Spleen (tissue), 7 donors: ENCODE data around the gene APOL4.

Source experiments
- POLR2AphosphoS5 ChIP-seq, 3 donors: sonication (generic); formaldehyde crosslinking; IDR thresholded peaks; one replicate each; pipeline ENCODE4 v1.5.1; 2017; ENCODE audit warnings: antibody characterized with exemption in 3 of 3
- TF ChIP-seq, protein P1 (sequence below), 11 experiments: fragments of 200-600 bp in 7 of 11; fragments of 450-650 bp in 4 of 11; sonication (generic) in 4 of 11; IDR thresholded peaks in 8 of 11; conservative IDR thresholded peaks in 3 of 11; 1 replicate in 7 of 11; 2 replicates in 4 of 11; pipeline versions ENCODE4 v1.4.0 to v1.8.0; 2016 to 2021; ENCODE audit warnings: antibody characterized with exemption in 11 of 11, inconsistent platforms in 4 of 11, mild to moderate bottlenecking in 1 of 11
- donor health status: DM: no; HTN: no; CAD: no; lungs with moderate emphysema.
- donor health status: DM: no; HTN: no; CAD: no.
- donor health status: DM: no; HTN: no; CAD: no.

DNA sequence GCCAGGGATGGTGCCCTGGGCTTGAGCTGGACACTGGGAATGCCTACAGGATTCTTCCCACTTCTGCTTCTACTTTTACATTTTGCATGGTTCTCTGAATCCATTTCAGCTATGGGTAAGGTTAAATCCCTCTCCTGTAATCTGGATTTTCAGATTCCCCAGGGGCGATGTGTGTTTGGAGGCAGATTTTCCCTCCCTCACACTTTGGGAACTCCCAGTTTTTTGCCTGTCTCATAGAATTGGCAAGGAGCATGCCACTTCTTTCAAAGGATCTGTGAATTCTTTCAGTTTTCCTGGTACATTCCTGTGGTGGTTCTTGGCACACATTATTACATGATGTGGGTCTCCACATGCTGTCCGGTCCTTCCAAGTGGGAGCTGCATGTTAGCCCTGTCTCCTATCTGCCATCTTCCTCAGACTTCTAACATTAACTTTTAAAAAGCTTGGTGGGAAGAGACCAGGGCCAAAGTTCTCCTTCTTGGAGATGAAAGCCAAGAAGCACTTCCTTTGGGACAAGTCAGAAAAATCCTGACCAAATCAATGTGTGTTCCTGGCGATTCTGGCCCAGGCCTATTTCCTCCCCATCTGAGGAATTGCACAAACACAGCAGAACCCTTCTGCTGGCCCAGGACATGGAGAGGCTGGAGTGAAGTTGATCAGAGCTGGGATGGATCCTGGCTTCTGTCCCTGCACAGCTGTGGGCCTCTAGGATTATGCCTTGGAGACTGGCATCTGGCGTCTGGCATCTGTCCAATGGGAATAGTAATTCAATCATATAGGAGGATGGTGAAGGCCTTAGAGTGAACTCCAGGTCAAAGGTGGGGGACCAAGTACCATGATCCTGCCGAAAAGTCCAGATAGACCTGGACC lies 43.1 kb upstream of the APOL4 start:
- no peak for TF ChIP-seq POLR2AphosphoS5 (IDR thresholded peaks at IDR 0.05)
- TF ChIP-seq, protein P1, sequence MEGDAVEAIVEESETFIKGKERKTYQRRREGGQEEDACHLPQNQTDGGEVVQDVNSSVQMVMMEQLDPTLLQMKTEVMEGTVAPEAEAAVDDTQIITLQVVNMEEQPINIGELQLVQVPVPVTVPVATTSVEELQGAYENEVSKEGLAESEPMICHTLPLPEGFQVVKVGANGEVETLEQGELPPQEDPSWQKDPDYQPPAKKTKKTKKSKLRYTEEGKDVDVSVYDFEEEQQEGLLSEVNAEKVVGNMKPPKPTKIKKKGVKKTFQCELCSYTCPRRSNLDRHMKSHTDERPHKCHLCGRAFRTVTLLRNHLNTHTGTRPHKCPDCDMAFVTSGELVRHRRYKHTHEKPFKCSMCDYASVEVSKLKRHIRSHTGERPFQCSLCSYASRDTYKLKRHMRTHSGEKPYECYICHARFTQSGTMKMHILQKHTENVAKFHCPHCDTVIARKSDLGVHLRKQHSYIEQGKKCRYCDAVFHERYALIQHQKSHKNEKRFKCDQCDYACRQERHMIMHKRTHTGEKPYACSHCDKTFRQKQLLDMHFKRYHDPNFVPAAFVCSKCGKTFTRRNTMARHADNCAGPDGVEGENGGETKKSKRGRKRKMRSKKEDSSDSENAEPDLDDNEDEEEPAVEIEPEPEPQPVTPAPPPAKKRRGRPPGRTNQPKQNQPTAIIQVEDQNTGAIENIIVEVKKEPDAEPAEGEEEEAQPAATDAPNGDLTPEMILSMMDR (IDR thresholded peaks at IDR 0.05 in 8 of 11, conservative IDR thresholded peaks at IDR 0.05 in 3 of 11) = no peak
